GM18858 (cell line): Measurements from ENCODE around the gene PIWIL4.
A peak's percentile ranks its signal among the peaks of the same experiment; 100 is the strongest.
"Not testable (repeated sequence)": the region's sequence is repeated elsewhere in the genome, so short reads cannot be mapped to it uniquely, and the experiment has no call there.

ENCODE experiments used
- ATAC-seq: cut with Tn5 transposase; IDR thresholded peaks from one replicate; pipeline ENCODE4 v1.9.1; 2021; ENCODE audit not compliant: unreplicated experiment

PIWIL4 gene

DNA sequence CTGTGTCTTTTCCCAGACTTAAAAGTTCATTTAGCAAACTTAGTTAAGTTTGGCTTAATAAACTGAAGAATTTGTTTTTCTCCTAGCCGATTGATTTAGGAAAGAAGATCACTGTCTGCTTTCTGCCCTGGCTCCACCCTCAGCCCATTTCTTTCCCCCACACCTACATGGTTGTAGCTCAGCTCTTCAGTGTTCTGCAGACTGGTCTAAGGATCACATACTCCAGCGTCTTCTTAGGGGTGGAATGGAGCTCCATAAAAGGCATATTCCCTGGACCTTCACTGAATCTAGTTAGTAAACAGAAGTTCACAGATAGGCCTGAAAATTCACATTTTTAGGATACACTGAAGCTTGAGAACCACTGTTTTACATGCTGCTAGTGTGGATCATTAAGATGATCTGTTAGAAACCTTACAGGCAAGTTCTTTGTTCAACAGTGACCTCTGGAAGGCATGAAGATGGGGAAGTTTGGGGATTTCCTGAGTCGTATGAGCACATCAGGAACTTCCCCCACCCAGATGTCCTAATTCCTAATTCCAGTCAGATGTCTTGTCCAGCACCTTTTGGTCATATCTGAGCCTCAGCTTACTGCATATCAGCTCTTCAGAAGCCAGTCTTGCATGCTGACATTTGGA, 16.8 kb downstream of the PIWIL4 start:
- peak; percentile 39 for ATAC-seq

DNA sequence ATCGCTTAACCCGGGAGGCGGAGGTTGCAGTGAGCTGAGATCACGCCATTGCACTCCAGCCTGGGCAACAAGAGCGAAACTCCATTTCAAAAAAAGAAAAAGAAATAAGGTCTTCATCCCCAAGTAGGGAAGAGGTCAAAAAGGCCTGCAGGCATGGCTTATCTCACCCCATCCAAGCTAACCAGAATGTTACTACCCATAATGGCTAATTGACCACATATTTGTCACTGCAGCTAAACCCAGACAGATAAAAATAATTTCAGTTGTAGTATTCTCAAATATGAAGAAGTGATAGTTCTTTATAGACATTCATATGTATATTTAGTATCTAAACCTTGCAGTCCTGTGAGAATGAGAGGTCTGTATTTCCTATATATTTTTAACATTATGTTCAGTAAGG, 17.8 kb downstream of the PIWIL4 start:
- ATAC-seq = no peak

DNA sequence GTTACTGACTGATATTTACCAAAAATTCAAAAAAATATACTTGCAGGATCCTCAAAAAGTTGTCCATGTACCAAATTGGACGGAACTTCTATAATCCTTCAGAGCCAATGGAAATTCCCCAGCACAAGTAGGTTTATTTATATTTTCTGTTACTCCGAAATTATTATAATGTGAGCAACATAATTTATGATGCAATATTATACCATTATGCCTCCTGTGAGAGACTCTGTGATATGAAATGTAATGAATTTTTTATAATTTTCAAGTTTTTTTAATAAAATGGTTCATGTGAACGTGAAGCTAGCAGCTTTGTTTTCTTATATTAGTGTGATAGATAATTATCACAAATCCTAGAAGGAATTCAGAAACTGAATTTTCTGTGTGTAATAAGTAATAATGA, 18.2 kb downstream of the PIWIL4 start:
- no peak for ATAC-seq

DNA sequence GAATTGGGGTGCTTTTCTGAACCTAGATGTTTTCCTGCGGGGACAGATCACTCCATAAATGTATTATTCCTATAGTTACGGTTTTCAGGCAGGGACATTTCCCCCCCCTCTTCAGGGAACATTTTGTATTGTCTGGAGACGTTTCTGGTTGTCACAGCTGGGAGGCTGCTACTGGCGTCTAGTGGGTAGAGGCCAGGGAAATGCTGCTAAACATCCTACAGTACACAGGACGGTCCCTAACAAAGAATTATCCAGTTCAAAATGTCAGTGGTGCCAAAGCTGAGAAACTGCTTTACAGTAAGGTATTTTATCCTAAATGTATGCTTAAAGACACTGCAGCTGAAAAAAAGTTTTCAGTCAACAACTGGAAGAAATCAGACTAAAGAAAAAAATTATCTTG, 19.4 kb downstream of the PIWIL4 start:
- ATAC-seq = no peak

DNA sequence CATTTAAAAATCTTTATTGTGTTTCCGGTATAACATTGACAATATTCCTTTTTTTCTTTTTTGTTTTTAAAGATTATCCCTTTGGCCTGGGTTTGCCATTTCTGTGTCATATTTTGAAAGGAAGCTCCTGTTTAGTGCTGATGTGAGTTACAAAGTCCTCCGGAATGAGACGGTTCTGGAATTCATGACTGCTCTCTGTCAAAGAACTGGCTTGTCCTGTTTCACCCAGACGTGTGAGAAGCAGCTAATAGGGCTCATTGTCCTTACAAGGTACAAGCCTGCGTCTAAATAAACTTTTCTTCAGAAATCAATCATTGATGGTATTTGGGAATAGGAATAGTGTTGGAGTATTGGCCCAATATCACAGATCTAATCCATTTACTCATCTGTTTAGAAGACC, 19.8 kb downstream of the PIWIL4 start:
- no peak for ATAC-seq

DNA sequence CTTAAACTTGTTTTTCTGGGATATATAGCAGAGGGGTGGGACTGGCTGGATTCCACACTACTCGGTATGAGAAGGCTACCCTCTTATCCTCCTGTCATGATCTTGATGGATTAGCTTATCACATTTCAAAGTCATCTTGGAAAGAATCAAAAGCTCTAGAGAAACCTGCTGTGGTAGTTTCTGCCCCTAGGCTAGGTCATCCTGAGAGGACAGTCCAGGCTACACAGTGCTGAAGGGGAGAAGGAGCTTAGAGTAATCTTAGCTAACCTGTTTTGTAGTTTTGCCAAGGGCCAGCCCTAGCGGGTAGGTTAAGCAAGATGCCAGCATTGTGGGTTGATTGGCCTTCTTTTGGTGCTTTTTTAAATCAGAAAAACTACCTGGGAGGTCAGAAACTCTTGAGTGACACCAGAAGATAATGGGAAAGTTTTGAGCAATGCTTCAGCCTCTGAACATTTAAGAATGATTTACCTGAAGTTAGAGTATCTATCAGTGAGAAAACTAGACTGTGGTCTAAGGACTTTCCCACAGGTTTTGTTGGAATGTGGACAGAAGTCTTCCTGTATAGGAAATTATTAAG, 21.3 kb downstream of the PIWIL4 start:
- no peak for ATAC-seq

DNA sequence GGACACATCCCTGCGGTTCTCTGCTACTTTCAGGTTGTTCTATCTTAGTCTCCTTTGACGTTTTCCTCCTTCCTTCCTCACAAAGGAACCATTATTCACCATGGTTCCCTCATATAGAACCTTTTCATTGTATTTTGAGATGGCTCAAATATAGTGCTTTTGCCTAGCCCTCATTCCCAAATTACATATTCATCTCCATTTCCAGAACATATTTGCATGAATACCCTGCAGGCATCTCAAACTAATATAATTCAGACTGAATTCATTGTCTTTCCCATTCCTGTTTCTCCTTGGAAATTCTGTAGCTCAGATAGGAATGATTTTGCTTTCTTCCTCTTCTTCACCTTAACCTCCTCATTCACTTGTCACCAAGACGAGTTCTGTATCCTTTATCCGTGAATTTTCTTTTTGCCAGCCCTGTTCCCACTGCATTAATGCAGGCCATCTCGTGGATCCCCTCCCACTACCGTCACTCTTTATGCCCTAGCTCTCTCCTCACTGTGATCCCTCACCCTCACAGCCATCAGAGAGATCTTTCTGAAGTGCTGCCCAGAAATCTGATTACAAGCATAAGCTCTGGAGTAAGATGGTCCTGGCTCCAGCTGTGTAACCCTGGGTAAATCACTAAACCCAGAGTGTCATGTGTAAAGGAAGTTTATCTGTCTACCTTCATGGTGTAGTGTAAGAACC, 23.3 kb downstream of the PIWIL4 start:
- ATAC-seq = no peak

DNA sequence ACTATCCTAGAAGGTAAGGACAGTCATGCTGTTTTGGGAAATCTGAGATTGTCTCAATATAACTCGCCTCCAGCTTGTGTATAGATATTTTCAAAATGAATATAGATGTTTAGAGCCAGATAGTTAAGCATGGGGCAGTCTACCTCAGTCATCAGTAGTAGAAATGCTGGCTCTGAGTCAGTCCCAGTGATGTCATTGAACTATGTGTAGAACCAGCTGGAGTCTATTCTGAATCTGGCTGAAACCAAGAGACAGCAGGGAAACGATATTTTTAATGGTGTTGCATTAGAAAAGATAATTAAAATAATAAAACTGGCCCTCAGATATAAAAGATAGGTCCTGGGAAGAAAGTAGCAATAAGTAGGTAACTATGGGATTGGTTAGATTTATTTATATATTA, 25.9 kb downstream of the PIWIL4 start:
- ATAC-seq = peak; percentile 72

DNA sequence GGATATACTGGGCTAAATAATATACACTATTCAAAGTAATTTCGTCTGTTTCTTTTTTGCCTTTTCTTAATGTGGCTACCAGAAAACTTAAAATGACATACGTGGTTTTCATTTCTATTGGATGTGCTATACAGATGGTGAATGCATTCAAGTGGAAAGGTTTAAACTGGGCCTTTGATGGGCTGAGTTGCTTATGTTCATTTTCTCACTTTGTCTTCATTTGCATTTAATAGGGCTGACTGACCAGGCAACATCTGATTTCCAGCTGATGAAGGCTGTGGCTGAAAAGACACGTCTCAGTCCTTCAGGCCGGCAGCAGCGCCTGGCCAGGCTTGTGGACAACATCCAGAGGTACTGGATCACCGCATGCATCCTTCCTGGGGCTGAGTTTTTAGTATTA, 27.9 kb downstream of the PIWIL4 start:
- peak; percentile 62 for ATAC-seq

DNA sequence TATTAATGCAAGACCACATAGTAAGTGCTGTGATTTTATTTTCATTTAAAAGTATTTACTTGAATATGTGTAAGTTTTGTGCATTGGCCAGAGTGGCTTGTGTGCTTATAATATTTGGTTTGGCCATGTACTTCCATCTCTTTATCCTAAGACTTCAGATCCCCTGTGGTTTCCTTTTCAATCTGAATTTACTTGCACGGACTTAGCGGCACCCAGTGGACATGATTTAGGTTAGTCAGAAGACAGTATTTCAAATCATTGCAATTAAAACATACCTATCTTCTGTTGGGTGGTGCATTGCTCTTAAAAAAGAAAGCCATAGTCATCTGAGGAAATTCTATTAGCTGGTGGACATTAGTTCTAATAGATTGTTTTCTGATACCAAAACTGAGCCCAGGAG, 30.7 kb downstream of the PIWIL4 start:
- no peak for ATAC-seq

DNA sequence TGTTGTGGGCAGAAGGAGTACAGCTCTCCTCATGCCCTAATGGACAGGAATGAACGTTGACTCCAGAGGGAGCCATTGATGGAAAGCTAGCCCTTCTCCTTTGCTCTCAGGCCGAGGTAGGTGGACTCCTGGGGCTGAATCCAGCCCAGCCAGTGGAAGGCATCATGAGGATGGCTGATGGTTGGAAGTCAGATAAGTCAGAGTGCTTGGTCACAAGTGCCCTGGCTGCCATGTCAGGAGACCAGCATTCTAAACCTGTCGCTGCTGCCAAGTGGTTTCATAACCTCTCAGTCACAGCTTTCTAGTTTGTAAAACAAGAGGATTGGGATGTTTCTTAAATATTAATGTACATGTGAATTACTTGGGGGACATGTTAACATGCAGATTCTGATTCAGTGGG, 32.3 kb downstream of the PIWIL4 start:
- no peak for ATAC-seq

DNA sequence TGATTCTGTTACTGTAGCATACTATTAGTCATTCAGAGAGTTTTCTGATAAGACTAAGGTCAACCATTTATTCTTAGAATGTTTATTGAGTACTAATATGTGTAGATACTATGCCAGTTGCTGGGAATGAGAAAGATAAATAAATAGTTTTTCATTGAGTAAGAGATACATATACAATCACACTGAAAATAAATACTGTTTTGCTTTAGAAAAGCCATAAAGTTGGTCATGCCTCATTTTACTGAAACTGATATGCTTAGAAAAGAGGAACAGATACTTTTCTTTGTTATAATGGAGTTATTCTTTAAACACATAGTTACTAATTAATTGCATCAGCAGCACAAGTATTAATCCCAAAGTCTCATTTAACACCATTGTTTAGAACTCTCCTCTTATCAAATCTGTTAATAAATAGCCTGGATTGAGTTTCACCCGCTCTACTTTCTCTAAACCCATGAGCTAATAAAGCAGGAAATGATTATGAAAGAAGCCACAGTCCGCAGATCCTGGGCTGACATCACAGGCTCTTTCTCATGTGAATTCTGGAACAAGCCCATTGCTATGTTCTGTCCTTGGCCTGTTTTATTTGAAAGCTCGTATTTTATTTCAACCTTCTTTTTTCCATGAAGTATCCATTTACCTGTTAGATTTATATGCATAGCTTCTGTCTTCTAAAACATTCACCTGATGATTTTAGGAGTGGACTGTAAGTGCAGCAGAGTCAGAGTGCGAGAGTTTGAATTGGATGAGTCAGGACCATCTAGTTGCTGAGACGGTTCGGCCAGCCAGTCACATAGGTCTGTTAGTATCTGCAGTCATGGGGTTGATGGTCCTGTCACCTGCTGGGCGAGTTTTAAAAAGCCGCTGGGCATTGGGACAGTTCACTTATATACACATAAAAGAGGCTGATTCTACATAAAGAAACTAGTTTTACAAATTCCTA, 35.5 kb downstream of the PIWIL4 start:
- peak; percentile 81 for ATAC-seq

DNA sequence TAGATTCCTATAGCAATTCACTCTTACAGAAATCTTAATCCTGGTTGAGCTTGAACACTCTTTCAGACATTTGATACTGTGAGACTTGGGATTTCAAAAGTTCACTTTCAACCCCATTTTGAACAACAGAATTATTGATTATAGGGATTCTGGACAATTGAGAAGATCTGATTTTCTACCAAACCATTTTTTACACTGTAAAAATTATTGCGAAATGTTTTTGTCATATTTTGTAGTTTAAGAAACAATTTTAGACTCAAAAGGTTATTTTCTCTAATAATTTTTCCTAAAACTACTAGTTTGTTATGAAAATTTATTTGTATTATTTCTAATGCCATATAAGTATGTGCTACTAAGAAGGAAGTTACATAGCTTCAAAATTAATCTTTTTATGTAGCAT, 36.4 kb downstream of the PIWIL4 start:
- ATAC-seq = no peak

DNA sequence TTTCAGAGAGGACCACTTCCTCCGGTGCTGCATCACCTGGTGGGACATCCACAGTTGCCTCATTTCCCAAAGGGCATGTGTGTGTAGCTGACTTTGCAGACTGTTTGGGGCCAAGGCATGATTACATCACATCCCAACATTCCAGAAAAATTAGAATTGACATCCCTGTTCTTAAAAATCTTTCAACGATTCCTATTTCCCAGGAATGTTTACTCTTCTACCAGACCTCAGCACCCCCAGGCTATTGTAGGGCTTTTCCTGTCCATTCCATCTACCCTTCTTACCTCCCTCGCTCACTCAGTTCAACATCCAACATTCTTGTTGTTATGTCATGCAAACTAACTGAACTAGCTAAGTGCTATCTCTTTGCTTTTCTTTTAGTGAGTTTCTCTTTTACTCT, 37.3 kb downstream of the PIWIL4 start:
- no peak for ATAC-seq

DNA sequence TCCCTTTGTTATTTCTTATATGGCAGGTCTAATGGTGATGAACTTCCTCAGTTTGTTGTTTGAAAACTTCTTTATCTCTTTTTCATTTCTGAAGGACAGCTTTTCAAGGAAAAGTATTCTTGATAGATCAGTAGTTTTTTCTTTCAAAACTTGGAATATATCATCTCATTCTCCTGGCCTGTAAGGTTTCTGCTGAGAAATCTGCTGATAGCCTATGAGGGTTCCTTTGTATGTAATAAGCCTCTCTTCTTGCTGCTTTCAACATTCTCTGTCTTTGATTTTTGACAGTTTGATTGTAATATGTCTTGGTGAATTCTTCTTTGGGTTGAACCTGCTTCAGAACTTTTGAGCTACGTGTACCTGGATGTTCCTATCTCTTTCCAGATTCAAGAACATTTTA, 46.0 kb downstream of the PIWIL4 start:
- ATAC-seq = no peak

DNA sequence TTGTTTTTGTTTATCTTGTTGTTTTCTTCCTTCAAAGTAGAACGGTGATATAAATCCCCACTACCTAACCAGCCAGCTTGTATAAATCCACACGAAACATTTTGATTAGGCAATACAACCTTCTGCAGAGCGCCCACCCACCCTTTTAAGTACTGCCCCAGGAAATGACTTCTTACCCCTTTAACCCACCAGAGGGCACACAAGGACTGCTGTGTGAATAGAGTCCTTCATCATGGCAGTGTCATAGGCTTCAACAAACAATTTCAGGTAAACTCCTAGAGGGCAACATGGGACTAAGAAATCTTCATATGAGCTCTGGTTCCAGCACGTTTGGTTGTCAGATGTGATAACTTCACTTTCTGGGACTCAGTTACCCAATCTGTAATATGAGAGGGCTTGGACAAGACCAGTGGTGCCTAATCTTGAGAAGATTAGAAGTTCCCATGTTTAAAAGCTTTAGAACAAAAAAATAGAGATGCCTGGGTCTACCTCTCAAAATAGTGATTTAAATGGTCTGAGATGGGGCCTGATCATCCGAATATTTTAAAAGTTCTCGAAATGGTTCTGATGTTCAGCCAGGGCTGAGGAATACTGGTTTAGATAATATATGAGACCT, 56.1 kb downstream of the PIWIL4 start:
- ATAC-seq = no peak

DNA sequence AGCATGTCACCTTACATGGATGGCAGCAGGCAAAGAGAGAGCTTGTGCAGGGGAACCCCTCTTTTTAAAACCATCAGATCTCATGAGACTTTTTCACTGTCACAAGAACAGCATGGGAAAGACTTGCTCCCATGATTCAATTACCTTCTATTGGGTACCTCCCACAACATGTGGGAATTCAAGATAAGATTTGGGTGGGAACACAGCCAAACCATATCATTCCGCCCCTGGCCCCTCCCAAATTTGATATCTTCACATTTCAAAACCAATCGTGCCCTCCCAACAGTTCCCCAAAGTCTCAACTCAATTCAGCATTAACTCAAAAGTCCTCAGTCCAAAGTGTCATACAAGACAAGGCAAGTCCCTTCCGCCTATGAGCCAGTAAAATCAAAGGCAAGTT, 58.3 kb downstream of the PIWIL4 start:
- not testable (repeated sequence) for ATAC-seq

DNA sequence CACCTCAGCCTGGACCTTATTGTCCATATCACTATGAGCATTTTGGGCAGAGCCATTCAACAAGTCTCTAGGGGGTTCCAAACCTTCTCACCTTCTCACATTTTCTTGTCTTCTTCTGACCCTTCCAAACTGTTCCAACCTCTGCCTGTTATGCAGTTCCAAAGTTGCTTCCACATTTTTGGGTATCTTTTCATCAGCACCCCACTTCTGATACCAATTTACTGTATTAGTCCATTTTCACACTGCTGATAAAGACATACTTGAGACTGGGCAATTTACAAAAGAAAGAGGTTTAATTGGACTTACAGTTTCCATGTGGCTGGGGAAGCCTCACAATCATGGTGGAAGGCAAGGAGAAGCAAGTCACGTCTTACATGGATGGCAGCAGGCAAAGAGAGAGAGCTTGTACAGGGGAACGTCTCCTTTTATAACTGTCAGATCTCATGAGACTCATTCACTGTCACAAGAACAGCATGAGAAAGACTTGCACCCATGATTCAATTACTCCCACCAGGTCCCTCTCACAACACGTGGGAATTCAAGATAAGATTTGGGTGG, 59.9 kb downstream of the PIWIL4 start:
- ATAC-seq = not testable (repeated sequence)

DNA sequence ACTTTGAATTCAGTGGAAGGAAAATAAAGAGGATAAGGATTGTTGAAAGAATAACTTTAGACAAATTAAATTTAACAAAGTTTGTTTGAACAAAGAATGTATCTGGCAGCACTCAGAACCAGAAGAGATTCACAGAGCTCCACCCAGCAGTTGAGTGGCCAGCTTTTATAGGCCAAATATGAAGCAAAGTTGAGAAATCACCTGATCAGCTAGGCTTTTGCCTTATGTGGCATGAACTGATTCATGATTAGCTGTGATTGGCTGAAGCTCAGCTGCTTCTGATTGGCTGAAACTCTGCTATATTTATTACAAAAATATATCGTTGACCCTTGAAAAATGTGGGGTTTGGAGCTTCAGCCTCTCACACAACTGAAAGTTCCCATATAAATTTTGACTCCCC, 62.6 kb downstream of the PIWIL4 start:
- no peak for ATAC-seq

DNA sequence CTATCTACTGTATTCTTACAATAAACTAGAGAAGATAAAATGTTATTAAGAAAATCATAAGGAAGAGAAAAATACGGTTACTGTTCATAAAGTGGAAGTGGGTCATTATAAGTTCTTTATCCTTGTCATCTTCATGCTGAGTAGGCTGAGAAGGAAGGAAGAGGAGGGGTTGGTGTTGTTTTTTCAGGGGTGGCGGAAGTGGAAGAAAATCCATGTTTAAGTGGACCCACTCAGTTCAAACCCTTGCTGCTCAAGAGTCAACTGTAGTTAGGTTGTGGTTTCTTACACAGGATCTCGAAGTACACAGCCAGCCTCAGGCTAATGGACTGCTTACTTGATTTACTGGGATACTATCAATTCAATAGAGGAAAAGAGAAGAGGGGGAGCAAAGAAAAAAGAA, 63.1 kb downstream of the PIWIL4 start:
- ATAC-seq = no peak

DNA sequence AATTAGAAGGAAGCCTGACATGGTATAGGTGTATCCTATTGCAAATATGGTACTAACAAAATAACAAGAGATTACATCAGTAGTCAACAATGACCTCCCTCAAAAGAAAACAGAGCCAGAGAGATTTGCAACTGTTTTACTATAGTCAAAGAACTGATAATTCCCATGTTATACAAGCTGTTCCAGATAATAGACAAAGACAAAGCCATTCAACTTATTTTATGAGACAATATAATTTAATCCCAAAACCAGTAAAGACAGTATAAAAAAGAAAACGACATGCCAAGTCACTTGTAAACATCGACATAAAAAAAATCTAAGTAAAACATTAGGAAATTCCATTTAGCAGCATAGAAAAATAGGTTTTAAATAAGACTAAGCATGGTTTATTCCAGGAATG, 65.2 kb downstream of the PIWIL4 start:
- no peak for ATAC-seq
